NCI-H748 treated with DMSO at 0.1 percent for 48 hours (cell line): ENCODE data around the gene KRABD2.
"Not testable (repeated sequence)": the region's sequence is repeated elsewhere in the genome, so short reads cannot be mapped to it uniquely, and the experiment has no call there.

Source experiments
- DNase-seq: peaks from one replicate; lab custom pipeline; 2025; lab: John Stamatoyannopoulos, UW

KRABD2 gene

DNA sequence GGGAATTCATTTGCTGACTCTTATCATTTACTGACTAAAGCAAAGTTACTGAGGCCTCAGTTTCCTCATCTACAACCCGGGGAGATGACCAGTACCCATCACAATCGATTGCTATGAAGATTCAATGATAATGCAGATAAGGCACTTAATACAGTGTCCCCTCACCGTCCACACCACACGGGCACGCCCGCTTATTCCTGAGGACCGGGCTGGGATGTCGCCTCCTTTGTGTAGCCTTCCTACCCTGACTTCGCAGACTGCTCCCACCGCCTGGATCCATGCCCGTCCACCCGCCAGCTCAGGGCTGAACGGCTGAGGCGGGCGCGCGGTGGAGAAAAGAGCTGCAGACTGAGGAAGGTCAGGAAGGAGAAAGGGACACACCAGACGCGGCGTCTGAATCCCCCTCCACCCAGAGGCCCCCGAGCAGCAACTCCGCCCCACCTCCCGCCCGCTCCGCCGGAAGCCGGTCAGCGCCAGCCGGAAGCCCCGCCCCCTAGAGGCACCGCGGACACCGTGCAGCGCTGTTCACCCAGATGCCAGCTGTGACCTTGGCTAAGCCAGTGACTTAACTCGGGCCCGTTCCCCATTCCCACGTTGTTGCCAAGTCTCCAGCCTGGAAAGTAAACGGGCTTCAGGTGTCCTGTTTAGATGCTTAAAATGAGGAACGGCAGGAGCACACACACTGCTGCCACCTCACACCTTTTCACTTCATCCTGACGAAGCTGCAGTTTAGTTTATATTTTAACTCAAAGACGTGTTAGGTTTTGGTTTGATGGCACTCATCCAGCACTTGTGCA, at the start of gene KRABD2:
Gene KRABD2, minus strand, starts transcription at position 434 of the 797 bp plus-strand sequence.
- peak; percentile 83 for DNase-seq

DNA sequence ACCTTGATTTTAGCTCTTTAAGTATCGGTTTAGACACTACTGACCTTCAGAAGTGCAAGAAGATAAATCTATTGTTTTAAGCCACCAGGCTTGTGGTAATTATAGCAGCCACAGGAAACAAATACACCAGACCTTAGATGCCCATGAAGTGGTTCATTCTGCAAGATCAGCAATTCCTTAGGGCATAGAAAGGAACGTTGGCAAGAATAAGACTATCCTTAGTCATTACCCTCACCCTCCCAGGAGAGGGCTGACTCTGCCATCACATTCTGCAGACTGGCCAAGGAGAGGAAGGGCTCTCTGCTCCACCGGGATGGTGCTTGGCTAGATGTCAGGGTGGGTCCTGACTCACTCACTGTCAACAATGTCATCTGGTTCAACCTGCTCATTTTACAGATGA, 45.1 kb upstream of the KRABD2 start:
- no peak for DNase-seq

DNA sequence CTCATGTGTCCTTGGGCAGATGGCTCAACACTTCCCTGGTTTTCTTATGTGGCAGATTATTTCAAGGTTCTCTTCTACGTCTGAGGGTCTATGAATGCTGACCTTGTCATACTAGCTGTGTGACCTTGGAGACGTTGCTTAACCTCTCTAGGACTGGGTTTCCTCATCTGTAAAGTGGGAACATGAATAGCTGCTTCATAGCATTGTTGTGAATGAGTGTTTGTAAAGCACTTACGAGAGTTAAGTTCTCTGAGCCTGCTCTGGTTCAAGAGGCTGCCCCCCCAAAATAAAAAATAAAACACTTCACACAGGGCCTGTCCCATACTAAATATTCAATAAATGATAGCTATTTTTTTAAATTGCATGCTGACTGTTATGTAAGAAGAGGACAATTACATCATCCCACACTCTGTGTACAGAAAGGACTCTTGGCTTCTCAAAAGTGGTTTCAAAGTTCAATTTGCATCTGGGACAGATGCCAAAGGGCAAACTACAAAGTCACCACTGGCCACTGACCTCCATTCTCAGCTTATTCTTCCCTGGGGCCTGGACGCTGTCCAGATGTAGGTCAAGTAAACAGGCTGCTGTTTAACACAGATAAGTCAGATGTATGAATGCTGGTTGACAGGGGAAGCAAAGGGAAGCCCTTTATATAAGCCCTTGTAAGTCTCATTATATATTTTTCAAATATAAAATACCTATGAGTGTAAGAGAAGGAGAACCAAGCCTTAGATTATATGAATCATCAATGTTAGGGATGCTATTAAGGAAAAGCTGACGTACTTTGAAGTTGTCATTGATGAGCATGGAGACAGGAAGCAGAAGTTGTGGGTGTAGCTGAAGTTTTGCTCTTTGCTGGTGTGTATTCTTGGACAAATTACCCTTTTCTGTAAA, 43.8 kb upstream of the KRABD2 start:
- DNase-seq: no peak

DNA sequence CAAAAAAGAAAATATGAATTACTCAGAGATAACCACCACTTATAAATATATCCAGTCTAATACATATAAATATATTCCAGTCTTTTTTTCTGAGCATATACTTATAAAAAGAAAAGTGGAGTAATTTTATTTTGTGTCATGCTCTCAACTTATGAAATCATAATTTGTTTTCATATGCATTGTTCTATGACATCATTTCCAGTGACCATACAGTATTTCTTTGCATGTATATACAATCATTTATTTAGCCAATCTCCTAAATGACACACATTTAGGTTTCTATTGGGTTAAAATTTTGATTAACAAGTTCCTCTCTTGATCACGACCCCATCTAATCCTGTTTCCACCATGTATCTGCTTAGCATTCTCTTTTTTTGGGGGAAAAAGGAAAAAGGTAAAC, 42.8 kb upstream of the KRABD2 start:
- no peak for DNase-seq

DNA sequence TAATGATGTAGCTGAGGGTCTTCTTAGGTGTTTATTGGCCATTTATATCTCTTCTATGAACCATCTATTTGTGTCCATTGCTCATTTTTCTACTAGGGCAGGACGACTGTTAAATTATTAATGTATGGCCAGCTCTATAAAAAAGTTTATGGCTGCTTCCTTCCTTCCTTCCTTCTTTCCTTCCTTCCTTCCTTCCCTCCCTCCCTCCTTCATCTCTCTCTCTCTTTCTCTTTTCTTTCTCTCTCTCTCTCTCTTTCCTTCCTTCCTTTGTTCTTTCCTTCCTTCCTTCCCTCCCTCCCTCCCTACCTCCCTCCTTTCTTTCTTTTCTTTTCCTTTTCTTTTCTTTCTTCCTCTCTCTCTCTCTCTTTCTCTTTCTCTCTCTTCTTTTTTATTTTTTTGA, 42.0 kb upstream of the KRABD2 start:
- no peak for DNase-seq

DNA sequence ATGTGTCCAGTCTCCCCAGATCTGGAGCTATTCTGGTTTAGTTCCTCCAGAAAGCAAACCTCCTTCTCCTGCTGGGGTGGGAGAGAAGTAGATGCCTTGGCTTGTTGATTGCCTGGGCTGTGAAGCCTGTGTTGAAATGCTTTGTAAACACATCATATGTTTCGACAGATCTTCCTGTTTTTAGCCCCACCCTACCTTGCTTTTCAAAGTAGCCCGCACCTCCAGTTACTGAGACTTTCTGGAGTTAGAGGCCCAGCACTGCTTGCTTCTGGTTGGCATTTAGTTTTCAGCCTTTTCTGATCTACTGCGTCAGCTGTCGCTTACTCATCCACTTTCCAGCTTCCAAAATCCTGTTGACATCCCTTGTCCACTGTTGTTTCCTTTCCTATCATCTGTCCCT, 41.3 kb upstream of the KRABD2 start:
- DNase-seq: no peak

DNA sequence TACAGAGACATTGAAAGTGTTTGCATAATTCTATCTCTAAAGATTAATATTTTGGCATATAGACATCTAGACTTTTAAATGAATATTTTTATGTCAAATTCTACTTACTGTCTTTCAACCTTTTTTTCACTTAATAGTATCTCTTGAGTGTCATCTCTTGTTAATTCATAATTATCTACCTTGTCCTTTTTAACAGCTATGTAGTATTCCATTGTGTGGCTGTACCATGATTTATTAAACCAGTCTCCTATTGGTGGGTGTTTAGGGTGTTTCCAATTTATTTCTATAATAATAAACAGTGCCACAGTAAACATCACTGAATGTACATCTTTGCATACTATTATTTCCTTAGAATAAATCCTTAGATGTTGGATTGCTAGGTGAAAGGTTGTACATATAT, 37.4 kb upstream of the KRABD2 start:
- DNase-seq: no peak

DNA sequence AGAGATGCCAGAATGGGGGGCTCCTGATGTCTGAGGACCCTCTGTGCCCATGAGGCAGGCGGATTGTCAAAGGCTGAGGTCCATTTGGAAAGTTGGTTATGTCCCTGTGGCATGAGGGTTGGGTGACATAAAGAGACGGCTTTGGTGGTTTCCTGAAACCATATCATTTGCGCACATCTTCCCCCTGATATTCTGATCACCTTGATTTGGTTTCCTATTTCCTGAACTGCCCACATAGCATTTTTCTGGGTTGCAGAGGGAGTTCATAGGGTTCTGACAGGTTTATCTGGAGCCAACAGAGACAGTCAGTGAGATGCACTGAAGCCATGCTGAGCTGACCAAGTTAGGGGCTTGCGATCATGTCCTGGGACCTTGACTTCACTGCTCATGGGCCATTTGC, 36.8 kb upstream of the KRABD2 start:
- no peak for DNase-seq

DNA sequence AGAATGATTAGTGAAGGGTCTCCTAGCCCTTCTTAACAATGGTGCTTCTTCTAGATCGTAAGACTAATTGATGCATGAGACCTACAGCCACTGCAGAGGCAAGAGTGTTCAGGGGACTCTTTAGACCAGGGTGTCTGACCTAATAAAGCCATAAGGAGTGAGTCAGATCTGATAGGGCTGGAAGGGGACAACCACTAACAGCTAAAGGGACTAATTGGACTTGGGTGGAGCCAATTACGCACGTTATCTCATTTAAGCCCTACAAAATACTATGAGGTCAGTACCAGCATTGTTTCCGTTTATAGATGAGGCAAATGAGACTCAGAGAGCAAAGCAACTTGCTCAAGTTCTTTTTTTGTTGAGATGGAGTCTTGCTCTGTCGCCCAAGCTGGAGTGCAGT, 35.6 kb upstream of the KRABD2 start:
- no peak for DNase-seq

DNA sequence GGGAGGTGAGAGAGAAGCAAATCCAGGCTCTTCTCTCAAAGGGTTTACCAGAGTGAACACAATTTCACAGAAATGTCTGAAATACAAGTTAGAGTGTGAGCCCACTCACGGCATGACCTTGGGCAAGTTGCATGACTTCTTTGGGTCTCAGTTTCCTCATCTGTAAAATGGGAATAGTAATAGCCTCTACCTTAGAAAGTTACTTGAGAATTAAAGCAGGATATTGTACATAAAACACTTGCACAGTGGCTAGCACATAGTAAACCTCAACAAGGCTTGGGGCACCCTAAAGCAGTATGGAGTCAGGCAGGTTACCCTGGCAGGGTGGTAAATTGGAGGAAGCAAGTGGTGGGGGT, 34.4 kb upstream of the KRABD2 start:
- no peak for DNase-seq

DNA sequence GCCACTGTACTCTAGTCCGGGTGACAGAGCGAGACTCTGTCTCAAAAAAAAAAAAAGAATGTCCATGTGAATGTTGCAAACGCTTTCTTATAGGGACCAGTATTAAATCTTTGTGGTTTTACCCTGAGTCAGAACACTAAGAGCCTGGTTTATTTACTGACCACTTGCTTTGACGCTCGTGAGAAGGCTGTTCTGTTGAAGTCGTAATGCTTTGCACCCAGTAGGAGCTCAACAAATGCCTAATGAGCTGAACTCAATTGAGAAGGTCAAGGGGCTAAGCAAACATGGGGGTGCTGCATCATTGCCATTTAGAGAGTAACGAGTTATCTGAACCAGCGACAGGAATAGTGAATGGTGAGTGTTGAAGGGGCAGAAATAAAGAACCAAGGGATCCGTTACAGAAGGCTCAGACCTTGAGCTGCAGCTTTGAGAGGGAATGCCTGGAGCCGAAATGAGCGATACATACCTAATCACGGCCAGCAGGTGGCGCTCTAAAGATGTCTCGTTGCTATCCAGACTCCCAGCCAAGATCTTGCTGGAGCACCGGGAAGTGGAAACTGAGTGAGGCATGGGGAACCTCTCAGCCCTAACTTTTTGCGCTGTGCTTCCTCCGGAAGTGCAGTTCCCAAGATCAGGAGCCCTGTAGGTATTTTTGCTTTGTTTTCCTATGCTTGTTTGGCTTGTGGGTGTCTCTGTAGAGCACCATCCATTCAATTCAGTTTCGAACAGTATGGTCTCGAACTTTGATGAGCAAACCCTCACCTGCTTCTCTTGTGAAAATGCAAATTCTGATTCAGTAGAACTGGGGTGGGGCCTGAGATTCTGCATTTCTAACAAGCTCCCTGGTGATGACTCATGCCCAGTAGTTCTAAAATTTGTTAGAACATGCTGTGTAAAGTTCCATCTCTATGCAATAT, 33.7 kb upstream of the KRABD2 start:
- peak; percentile 90 for DNase-seq

DNA sequence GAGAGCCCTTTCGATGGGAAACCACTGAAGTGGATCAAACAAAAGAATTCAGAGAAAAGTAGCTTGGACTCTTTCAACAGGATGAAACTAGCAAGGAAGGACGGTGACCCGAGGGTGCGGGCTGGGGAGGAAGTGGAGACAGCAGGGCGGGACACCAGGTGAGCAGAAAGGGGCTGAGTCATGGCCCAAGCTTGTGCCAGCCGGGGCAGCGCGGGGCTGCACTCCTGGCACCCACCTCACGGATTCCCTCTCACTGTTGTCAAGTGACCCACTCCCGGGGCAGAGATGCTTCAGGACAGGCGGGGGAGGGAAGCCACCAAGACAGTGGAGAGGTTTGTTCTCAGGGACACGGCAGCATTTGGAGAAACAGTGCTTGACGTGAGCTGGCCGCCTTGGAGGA, 31.9 kb upstream of the KRABD2 start:
- DNase-seq: no peak

DNA sequence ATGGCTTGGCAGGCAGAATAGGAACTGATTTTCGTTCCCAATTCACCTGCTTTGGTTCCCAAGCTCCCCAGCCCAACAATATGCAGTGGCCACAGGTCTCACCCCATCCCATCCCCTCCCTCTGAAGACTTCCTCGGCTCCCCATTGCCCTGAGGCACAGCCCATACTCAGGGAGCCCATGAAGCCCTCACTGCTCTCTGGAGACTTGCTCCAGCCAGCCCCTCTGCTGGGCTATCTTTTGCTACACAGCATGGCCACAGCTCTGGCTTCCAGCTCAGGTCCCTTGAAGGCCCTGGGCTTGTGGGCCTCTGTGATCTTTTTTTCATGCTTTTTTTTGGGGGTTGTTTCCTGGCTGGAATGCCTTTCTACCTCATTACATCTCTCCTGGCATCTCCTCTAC, 29.7 kb upstream of the KRABD2 start:
- no peak for DNase-seq

DNA sequence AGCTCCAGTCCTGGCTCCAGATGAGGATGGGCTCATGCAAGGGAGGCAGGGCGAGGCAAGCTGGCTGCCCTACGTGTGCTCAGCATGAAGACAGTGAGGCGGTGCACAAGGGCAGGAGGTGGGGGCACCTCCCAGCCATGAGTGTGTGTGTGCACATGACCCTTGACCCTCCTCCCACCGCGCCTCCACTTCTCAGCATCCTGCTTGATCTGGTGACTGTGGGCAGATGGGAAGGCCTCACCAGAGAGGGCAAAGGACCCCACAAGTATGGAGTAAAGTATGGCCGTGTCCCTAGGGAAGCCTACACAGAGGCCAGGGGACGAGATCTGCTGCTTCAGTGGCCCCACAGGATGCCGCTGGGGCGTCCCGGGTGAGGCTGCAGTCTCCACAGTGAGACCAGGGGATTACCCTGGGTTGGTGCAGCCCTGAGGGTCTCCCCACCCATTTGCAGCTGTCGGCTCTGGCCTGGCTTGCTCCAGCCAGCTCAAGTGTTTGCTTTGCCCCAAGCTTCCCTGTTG, 29.1 kb upstream of the KRABD2 start:
- DNase-seq: no peak

DNA sequence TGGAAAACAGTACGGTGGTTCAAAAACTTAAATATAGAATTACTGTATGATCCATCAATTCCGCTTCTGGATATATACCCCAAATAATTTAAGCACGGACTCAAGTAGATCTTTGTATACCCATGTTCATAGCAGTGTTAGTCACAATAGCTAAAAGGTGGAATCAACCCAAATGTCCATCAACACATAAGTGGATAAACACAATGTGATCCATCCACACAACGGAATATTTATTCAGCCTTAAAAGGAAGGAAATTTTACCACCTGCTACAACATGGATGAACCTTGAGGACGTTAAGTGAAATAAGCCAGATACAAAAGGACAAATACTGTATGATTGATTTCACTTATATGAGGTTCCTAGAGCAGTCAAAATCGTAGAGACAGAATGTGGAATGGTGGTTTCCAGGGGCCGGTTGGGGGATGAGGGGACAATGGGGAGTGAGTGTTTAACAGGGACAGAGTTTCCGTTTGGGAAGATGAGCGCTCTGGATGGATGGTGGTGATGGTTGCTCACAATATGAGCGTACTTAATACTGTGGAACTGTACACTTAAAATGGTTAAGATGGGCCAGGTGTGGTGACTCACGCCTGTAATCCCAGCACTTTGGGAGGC, 26.5 kb upstream of the KRABD2 start:
- no peak for DNase-seq

DNA sequence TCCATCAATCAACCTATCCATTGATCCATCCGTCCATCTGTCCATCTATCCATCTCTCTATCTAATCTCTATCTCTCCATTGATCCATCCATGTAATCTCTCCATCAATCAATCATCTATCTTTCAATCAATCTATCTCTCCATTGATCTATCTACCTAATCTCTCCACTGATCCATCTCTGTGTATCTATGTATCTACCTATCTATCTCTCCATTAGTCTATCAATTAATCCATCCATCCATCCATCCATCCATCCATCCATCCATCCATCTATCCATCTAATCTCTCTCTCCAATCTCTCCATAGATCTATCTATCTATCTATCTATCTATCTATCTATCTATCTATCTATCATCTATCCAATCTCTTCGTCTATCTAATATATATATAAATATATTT, 24.6 kb upstream of the KRABD2 start:
- DNase-seq: no peak

DNA sequence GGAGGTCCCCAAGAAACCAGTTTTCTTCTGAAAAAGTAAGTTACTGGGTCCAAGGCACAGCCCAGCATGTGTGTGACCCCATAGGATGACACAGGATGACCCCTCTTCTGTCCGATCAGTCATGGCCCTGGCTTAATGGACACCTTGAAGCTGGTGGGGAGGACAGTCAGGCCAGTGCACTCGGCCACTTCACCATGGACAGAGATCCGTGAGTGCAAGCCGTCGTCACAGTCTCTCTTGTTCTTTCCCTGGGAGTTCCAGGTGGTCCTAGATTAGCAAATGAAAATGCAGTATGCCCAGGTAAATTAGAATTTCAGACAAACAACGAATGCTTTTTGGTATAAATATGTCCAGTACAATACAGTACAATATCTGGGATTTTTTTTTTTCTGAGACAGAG, 22.5 kb upstream of the KRABD2 start:
- DNase-seq: no peak

DNA sequence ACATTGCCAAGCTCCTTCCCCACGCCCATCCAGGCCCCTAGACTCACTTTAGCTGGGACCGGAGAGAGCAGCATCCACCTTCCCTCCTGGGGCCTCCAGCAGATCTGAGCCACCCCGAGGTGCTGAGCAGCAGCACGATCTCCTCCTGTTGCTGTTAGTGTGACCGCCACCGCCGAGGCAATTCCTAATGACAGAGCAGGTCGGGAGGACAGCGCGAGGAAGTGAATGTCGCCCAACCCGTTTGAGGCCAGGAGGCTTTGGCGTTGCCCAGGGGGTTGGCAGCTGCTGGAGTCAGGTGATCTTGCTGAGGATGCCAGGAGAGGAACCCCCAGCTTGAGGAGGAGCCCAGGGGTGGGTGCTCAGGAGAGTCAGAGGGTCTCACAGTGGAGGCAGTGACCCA, 21.1 kb upstream of the KRABD2 start, which contains the start of gene RNF222:
Gene RNF222, minus strand, starts transcription at position 192 of the 400 bp plus-strand sequence. CDS start 4,366 bp downstream, outside the sequence.
- DNase-seq: no peak

DNA sequence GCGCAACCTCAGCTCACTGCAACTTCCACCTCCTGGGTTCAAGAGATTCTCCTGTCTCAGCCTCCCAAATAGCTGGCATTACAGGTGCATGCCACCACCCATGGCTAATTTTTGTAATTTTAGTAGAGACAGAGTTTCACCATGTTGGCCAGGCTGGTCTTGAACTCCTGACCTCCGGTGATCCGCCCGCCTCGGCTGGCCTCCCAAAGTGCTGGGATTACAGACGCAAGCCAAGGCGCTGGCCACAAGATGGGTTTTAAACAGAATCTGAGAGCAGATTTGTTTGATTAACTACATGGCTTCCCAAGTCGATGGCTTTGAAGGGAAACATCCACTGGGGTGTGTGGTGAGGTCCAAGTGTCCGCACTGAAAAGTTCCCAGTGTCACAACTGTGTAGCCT, 18.0 kb upstream of the KRABD2 start:
- not testable (repeated sequence) for DNase-seq

DNA sequence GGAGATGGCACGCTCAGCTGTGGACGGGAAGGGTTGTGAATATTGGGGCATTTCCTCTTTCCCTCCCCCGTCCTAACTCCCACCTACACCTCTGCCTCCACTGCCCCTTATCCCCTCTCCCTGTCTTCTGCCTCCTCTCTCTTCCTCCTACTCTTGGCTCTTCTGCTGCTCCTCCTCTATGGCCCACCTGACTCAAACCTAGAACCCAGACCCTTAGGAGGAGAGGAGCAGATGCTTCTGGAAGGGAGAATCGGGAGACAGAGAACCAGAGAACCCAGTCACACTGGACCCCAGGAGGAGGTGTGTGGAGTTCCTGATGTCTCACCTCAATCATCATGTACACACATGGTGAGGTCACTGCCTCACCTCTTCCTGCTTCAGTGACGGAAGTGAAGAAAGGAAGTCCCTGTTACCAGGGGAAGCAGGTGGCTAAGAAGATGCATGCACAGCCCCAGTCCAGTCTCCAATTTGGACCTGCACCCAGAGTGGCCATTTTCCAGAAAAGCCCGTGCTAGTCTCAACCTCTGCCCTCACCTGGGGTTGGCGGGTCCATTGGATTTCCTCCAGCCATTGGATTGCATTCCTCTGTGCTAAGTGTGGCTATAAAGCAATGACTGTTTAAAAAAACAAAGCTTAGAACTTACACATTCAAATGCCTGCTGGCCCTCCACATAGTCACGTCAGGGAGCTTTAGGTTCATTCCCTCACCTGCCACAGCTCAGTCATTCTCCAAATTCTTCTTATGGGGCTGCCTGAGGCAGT, 17.1 kb upstream of the KRABD2 start:
- no peak for DNase-seq
